Right lobe of liver (tissue), 6 donors: ENCODE measurements around the gene PRKAG2. TPM values are rescaled to one million over a fixed set of nuclear protein-coding genes. Genes with fewer than 3 reads are reported as not detected.
A peak's percentile ranks its signal among the peaks of the same experiment; 100 is the strongest.

ENCODE experiments used
- ATAC-seq, 4 donors: fragments of 200-7000 bp; cut with Tn5 transposase; one replicate each; pipeline ENCODE4 v1.9.1; 2020; ENCODE audit warnings: mild to moderate bottlenecking in 4 of 4, moderate library complexity in 4 of 4
- DNase-seq, 3 donors: peaks; one replicate each; pipeline ENCODE4 v3.0.0-alpha.2; 2020
- H3K27ac ChIP-seq, 3 donors: fragments of 200-600 bp; one replicate each; pipeline ENCODE4 v1.8.0; 2022
- H3K27me3 ChIP-seq, 2 donors: fragments of 200-600 bp; one replicate each; pipeline ENCODE4 v1.8.0; 2022
- H3K36me3 ChIP-seq, 4 donors: fragments of 200-600 bp; sonication (generic) in 1 of 4; one replicate each; pipeline versions ENCODE4 v1.5.1 to v1.8.0; 2017 to 2022; ENCODE audit warnings: control low read depth in 1 of 4
- H3K4me1 ChIP-seq, 4 donors: fragments of 200-600 bp; sonication (generic) in 1 of 4; one replicate each; pipeline versions ENCODE4 v1.5.1 to v1.8.0; 2017 to 2022; ENCODE audit warnings: control low read depth in 1 of 4
- H3K4me3 ChIP-seq, 3 donors: fragments of 200-600 bp; one replicate each; pipeline ENCODE4 v1.8.0; 2022
- H3K9me3 ChIP-seq, 4 donors: fragments of 200-600 bp; sonication (generic) in 1 of 4; one replicate each; pipeline versions ENCODE4 v1.5.1 to v1.8.0; 2017 to 2022; ENCODE audit warnings: control low read depth in 1 of 4
- POLR2A ChIP-seq: fragments of 450-650 bp; IDR thresholded peaks from one replicate; pipeline ENCODE4 v1.6.1; 2017; ENCODE audit warnings: antibody characterized with exemption, mild to moderate bottlenecking
- whole genome bisulfite sequencing: methylation state at CpG from one replicate; pipeline ENCODE4 v1.1.6; 2018; ENCODE audit warnings: low coverage, low lambda C conversion rate; ENCODE audit not compliant: insufficient coverage; ENCODE audit errors: missing lambda C conversion rate; 5-methylcytosine and 5-hydroxymethylcytosine counted together
- intact Hi-C, 2 donors: fragments of 100-400 bp; cut with DNase I; formaldehyde crosslinking; loops; one replicate each; pipeline versions ENCODE4 v1.11.2 to v1.14.1; 2022
- total RNA-seq, 6 experiments: library from RNA; depleted of rRNA in 2 of 6; stranded (reverse); fragments of >200 nt in 2 of 6; fragmentation: NEBNext Ultra II Directional in 3 of 6; extraction: Animal tissue kit (Norgen Biotek cat#: 25700) in 3 of 6; gene quantifications; one replicate each; pipeline versions ENCODE4 v1.1.0 to v1.2.4, GENCODE V29; 2016 to 2023
- TF ChIP-seq, protein P1 (sequence below), 4 donors: fragments of 200-600 bp in 3 of 4; fragments of 450-650 bp in 1 of 4; IDR thresholded peaks; one replicate each; pipeline versions ENCODE4 v1.5.1 to v1.8.0; 2016 to 2022; ENCODE audit warnings: antibody characterized with exemption in 4 of 4, mild to moderate bottlenecking in 2 of 4
- donor health status: DM: no; HTN: yes; CAD: no.
- donor health status: DM: no; HTN: no; CAD: no.
- donor health status: DM: no; HTN: no; CAD: no.
- donor health status: DM: no; HTN: yes; CAD: no.
- donor health status: DM: no; HTN: yes; CAD: no.

PRKAG2 gene
- total RNA-seq, 6 experiments from 2014 or later = 20.6 to 63.6 (median 29.5) TPM

DNA sequence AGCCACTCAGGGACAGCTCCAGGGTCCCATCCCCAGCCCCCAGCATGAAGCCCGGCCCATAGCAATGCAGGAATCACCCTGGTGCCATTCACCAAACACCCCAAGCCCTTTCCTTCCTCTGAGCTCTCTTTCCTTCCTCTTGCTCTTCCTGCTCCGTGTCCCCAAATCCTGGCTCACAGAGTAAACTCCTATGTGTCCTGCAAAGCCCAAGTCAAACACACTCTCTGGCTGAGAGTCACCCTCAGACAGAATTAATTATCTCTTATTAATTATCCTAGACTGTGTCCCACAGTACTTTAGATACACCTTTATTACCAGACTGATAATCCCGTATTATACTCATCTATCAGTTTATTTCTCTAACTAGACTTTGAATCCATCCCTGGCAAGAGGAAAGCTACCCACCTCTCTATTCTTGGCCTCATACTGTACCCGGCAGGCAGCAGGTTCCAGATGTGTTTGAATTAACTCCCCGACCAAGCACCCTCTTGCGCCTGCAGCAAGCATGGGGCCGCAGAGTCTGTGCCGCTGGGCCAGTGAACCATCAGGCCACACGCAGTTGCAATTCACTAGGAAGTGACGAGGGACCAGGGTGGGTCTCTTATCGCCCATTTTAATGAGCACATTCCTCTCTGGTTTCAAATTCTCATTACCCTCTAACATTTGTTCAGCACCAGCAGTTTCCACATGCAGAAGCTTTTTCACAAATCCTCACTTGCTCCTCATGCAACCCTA, 86.7 kb downstream of the PRKAG2 start:
- H3K4me3 ChIP-seq = no peak overlapping the region
- ATAC-seq = no peak
- no peaks in the 10 kb centered on the region for H3K9me3 ChIP-seq
- peak in 1 of 3 donors; percentile 43 for DNase-seq
- H3K27me3 ChIP-seq = no peaks in the 10 kb centered on the region
- H3K4me1 ChIP-seq = peaks cover 0 to 53% (median 20%) of the 10 kb centered on the region in 4 donors
- no peaks in the 10 kb centered on the region for H3K36me3 ChIP-seq
- 82% methylated on average over 11 of the region's 11 CpGs for WGBS
- peak overlapping the region; percentile 43 to 98 (median 98) for H3K27ac ChIP-seq
- intact Hi-C loops = no loop called here
- TF ChIP-seq, protein P1, sequence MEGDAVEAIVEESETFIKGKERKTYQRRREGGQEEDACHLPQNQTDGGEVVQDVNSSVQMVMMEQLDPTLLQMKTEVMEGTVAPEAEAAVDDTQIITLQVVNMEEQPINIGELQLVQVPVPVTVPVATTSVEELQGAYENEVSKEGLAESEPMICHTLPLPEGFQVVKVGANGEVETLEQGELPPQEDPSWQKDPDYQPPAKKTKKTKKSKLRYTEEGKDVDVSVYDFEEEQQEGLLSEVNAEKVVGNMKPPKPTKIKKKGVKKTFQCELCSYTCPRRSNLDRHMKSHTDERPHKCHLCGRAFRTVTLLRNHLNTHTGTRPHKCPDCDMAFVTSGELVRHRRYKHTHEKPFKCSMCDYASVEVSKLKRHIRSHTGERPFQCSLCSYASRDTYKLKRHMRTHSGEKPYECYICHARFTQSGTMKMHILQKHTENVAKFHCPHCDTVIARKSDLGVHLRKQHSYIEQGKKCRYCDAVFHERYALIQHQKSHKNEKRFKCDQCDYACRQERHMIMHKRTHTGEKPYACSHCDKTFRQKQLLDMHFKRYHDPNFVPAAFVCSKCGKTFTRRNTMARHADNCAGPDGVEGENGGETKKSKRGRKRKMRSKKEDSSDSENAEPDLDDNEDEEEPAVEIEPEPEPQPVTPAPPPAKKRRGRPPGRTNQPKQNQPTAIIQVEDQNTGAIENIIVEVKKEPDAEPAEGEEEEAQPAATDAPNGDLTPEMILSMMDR (IDR thresholded peaks at IDR 0.05) = no peak
- no peak for TF ChIP-seq POLR2A

DNA sequence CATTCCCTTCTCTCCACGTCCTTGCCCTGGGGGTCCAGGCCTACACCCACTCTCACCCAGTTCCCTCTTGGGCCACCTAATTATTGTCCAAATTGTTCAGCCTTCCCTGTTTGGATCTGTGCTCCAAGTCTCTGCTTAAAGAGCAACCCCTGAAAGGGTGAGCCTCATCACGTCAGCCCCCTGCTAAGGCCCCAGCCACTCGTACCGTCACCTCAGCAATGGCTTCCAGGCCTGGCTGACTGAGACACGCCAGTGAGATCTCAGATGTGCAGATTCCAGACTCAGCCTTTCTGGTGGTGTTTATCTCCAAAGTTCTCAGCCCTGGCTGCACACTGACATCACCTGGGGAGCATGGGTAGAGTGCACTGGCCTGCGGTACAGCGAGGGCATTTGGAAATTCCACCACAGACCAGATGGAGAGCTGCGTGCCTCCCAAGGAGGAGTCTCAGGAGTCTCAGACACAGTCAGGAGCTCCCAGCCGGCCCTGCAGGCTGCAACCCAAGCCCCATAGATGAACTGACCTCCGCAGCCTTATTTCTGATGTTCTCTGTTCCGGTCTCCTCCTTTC, 87.5 kb downstream of the PRKAG2 start:
- ATAC-seq (peak; percentile 24 to 67 (median 64)), DNase-seq (peak; percentile 67 to 81 (median 73))
- H3K27ac ChIP-seq = peak overlapping the region; percentile 43 to 98 (median 98)
- peaks cover 0 to 49% (median 16%) of the 10 kb centered on the region in 4 donors for H3K4me1 ChIP-seq
- no peaks in the 10 kb centered on the region for H3K9me3 ChIP-seq
- no peaks in the 10 kb centered on the region for H3K27me3 ChIP-seq
- TF ChIP-seq, protein P1 (IDR thresholded peaks at IDR 0.05) = peak in 1 of 4 donors; percentile 9
- TF ChIP-seq POLR2A = no peak
- H3K36me3 ChIP-seq = no peaks in the 10 kb centered on the region
- intact Hi-C loops = no loop called here
- H3K4me3 ChIP-seq = no peak overlapping the region
- 18% methylated on average over 4 of the region's 11 CpGs for WGBS

DNA sequence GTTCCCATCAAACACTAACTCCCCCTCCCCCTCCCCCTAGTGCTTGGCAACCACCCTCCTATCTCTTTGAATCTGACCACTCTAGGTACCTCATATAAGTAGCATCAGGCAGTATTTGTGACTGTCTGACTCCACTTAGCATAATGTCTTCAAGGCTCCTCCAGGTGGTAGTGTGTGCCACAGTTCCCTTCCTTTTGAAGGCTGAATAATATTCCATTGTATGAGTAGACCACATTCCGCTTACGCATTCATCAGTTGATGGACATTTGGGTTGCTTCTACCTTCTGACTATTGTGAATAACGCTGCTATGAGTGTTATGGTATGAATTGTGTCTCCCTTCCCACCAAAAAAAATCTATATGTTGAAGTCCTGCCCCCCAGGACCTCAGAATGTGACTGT, 89.6 kb downstream of the PRKAG2 start:
- no peak for ATAC-seq
- TF ChIP-seq POLR2A = no peak
- TF ChIP-seq, protein P1 (IDR thresholded peaks at IDR 0.05) = no peak
- intact Hi-C loops = no loop called here

DNA sequence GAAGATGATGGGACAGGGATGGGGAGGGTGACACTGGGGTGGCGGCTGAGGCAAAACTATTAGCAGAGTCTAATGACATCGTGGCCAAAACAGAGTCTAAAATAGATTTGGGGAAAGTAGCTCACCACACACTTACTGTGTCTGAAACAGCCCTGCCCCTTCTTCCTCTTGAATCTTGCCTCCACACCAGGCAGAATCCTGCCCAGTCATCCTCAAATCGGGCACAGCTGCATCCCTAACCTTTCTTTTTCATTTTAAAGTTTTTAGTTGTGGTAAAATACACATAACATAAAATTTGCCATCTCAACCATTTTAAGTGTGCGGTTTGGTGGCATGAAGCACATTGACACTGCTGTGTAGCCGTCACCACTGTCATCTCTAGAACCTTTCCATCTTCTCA, 90.0 kb downstream of the PRKAG2 start:
- 72% methylated on average over 5 of the region's 5 CpGs for WGBS
- Histone ChIP-seq H3K9me3 (no peaks in the 10 kb centered on the region), H3K4me1 (peaks cover 0 to 30% (median 6%) of the 10 kb centered on the region in 4 donors), H3K27me3 (no peaks in the 10 kb centered on the region), H3K27ac (no peak overlapping the region), H3K36me3 (no peaks in the 10 kb centered on the region), H3K4me3 (no peak overlapping the region)
- ATAC-seq (no peak), DNase-seq (no peak)
- intact Hi-C loops = no loop called here
- no peak for TF ChIP-seq POLR2A
- TF ChIP-seq, protein P1 (IDR thresholded peaks at IDR 0.05) = no peak

More for the DNA sequence above, 89.6 kb downstream of the PRKAG2 start:
- Histone ChIP-seq H3K9me3 (no peaks in the 10 kb centered on the region), H3K4me3 (no peak overlapping the region), H3K27ac (no peak overlapping the region), H3K27me3 (no peaks in the 10 kb centered on the region), H3K36me3 (no peaks in the 10 kb centered on the region), H3K4me1 (peaks cover 0 to 34% (median 8%) of the 10 kb centered on the region in 4 donors)
- WGBS = 92% methylated on average over 3 of the region's 3 CpGs
- DNase-seq = no peak
